Endothelial cell (in vitro differentiated cells): Measurements from ENCODE around the gene RRP15. TPM values are rescaled to one million over a fixed set of nuclear protein-coding genes. Genes with fewer than 3 reads are reported as not detected.

Experiments used
- DNase-seq: peaks from one replicate; pipeline ENCODE4 v3.0.0; 2021; ENCODE audit warnings: low spot score
- H3K27ac Mint-ChIP-seq: one replicate; pipeline ENCODE4 v1.8.0; 2021; ENCODE audit warnings: mixed read lengths, inconsistent platforms; ENCODE audit not compliant: unreplicated experiment
- H3K27me3 Mint-ChIP-seq: one replicate; pipeline ENCODE4 v1.8.0; 2021; ENCODE audit warnings: mild to moderate bottlenecking, moderate library complexity, mixed read lengths, inconsistent platforms; ENCODE audit not compliant: unreplicated experiment
- H3K36me3 Mint-ChIP-seq: one replicate; pipeline ENCODE4 v1.8.0; 2021; ENCODE audit warnings: mild to moderate bottlenecking, low read depth, mixed read lengths, inconsistent platforms; ENCODE audit not compliant: unreplicated experiment
- H3K4me1 Mint-ChIP-seq: one replicate; pipeline ENCODE4 v1.8.0; 2021; ENCODE audit warnings: mild to moderate bottlenecking, mixed read lengths, inconsistent platforms; ENCODE audit not compliant: unreplicated experiment
- H3K4me3 Mint-ChIP-seq: one replicate; pipeline ENCODE4 v1.8.0; 2021; ENCODE audit warnings: mild to moderate bottlenecking, mixed read lengths, inconsistent platforms; ENCODE audit not compliant: unreplicated experiment
- H3K9me3 Mint-ChIP-seq: one replicate; pipeline ENCODE4 v1.8.0; 2021; ENCODE audit warnings: mixed read lengths, inconsistent platforms; ENCODE audit not compliant: unreplicated experiment
- CTCF ChIP-seq: fragments of 200-600 bp; sonication (generic); IDR thresholded peaks from one replicate; pipeline ENCODE4 v1.5.0; 2021; ENCODE audit warnings: antibody characterized with exemption; ENCODE audit not compliant: unreplicated experiment
- total RNA-seq: library from RNA; stranded (reverse); fragmentation: NEBNext Ultra II Directional; extraction: Animal tissue kit (Norgen Biotek cat#: 25700); gene quantifications from one replicate; pipeline ENCODE4 v1.2.1, GENCODE V29; 2021; ENCODE audit not compliant: unreplicated experiment

The RRP15 gene
- total RNA-seq, 1 donor from 2014 or later = 11.7 TPM

GRCh38 chr1:218361298-218362065, 76.4 kb downstream of the RRP15 start:
- H3K27me3 Mint-ChIP-seq = no peaks in the 10 kb centered on the region
- no peak overlapping the region for H3K4me3 Mint-ChIP-seq
- H3K9me3 Mint-ChIP-seq = no peaks in the 10 kb centered on the region
- peak; percentile 15 for DNase-seq
- no peaks in the 10 kb centered on the region for H3K4me1 Mint-ChIP-seq
- no peak for TF ChIP-seq CTCF
- H3K36me3 Mint-ChIP-seq = no peaks in the 10 kb centered on the region
- H3K27ac Mint-ChIP-seq = no peak overlapping the region

- H3K27ac Mint-ChIP-seq = no peak overlapping the region
- H3K27me3 Mint-ChIP-seq = no peaks in the 10 kb centered on the region
- TF ChIP-seq CTCF = no peak
- no peak for DNase-seq
- no peaks in the 10 kb centered on the region for H3K9me3 Mint-ChIP-seq
- no peaks in the 10 kb centered on the region for H3K36me3 Mint-ChIP-seq
- H3K4me1 Mint-ChIP-seq = no peaks in the 10 kb centered on the region
- H3K4me3 Mint-ChIP-seq = no peak overlapping the region
These were observed 77.5 kb downstream of the RRP15 start for GRCh38 chr1:218362418-218363076.

- DNase-seq = no peak
- H3K27ac Mint-ChIP-seq = no peak overlapping the region
- H3K27me3 Mint-ChIP-seq = peaks cover 2% of the 10 kb centered on the region
- H3K4me3 Mint-ChIP-seq = no peak overlapping the region
- H3K36me3 Mint-ChIP-seq = no peaks in the 10 kb centered on the region
- TF ChIP-seq CTCF = no peak
- no peaks in the 10 kb centered on the region for H3K4me1 Mint-ChIP-seq
- H3K9me3 Mint-ChIP-seq = no peaks in the 10 kb centered on the region
These were observed 78.0 kb downstream of the RRP15 start for GRCh38 chr1:218363141-218363540.

GRCh38 chr1:218364028-218364710, 79.1 kb downstream of the RRP15 start:
- Mint-ChIP-seq H3K27ac (no peak overlapping the region), H3K4me1 (no peaks in the 10 kb centered on the region), H3K36me3 (no peaks in the 10 kb centered on the region), H3K27me3 (peaks cover 2% of the 10 kb centered on the region), H3K9me3 (no peaks in the 10 kb centered on the region), H3K4me3 (no peak overlapping the region)
- DNase-seq = no peak
- TF ChIP-seq CTCF = no peak
